Activated T-helper 1 cell treated with anti-CD3 and anti-CD28 coated beads, Interleukin-2, amount 50 U/mL, for 16 hours (primary cell): ENCODE data around the gene FAT2.
"Not testable (repeated sequence)": the region's sequence is repeated elsewhere in the genome, so short reads cannot be mapped to it uniquely, and the experiment has no call there.

Experiments used
- DNase-seq, 2 donors: peaks; one replicate each; pipeline ENCODE4 v3.0.0-alpha.2; 2020; ENCODE audit warnings: low read depth in 1 of 2, low spot score in 1 of 2

The FAT2 gene

DNA sequence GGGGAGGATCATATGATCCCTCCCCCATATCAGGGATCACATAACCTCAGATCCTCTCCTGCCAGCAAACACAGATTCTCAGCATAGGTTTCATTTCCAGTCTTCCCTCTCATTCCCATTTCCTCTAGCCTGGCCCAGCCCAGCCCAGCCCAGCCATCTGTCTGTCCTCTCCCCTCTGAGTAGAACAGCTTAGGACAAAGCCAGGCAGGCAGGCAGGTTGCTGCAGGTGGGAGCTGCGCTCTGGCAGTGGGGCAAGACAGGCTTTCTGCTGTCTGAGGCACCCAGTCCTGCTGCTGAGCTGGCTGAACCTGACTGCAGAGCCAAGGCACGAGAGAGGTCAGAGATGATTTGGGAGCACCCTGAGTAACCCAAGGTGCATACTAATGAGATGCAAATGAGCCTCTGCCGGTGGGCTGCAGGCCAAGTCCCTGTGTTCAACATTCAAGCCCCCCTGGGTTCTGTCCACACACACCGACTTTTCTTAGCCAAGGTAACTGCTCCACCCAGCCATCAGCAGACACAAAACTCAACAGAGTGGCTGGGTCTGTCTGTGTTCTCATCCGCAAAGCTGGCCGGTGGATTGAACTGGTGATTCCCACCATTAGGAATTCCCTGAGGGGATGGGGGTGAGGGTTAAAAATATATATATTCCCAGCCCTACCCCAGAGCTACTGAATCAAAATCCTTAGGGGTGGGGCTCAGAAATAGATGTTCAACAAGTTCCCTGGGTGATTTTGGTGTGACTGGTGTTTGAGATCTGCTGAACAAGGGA, 9.1 kb downstream of the FAT2 start:
- no peak for DNase-seq

DNA sequence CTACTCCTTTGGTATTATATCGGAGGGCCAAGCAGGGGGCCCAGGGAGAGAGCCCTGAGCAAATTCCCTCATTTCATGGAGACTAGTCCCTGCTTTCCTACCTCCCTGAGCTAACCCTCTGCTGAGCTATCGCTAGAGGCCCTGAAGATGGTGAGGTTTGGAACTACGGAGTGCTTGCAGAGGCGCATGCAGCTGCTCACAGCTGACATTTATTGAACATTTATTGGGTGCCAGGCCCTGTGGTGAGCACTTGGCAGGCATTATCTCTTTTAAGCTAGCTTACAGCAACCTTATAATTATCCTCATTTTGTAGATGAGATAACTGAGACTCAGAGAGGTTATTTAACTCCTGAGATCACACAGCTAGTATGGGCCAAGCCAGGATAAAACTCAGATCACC, 9.8 kb downstream of the FAT2 start:
- no peak for DNase-seq

DNA sequence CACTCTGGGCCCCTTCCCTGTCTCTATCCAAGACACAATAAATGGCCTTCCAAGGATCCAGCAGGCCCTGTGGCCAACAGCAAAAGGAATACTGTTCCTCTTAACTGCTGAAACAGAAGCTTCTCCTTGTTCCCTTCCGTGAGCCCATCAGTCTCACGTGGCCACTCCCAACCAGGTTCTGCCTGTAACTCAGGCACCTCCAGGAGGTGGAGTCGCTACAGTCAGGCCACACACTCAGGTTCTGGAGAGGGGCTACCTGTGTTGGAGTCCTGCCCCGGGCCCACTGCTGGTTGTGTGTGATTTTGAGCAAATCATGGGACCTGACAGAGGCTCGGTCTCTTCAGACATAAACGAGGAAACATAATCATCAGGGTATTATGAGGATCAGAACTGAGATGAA, 10.3 kb downstream of the FAT2 start:
- no peak for DNase-seq

DNA sequence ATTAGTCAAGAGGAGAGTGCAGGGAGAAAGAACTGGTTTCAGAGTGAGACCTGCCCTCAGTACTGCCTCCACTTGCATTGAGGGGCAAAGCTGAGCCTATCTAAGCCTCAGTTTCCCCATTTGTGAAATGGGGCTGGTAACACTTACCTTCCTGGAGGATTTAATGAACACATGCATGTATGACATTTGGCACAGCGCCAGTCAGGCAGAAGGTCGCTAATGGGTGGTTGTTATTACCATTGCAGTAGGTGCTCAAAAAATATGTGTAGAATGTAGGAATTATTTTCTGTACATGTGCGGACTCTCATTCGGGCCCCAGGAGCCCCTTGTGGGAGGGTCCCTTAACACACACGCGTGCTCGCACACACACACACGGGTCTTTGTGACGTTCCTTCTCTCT, 10.9 kb downstream of the FAT2 start:
- DNase-seq = no peak

DNA sequence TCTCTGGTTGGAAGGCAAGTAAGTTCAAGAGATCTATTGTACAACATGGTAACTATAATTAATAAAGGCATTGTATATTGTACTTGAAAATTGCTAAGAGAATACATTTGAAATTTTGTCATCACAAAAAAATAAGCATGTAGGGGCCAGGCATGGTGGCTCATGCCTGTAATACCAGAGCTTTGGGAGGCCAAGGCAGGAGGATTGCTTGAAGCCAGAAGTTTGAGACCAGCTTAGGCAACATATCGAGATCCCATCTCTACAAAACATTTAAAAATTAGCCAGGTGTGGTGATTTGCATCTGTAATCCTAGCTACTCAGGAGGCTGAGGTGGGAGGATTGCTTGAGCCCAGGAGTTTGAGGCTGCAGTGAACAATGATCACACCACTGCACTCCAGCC, 12.0 kb downstream of the FAT2 start:
- not testable (repeated sequence) for DNase-seq

DNA sequence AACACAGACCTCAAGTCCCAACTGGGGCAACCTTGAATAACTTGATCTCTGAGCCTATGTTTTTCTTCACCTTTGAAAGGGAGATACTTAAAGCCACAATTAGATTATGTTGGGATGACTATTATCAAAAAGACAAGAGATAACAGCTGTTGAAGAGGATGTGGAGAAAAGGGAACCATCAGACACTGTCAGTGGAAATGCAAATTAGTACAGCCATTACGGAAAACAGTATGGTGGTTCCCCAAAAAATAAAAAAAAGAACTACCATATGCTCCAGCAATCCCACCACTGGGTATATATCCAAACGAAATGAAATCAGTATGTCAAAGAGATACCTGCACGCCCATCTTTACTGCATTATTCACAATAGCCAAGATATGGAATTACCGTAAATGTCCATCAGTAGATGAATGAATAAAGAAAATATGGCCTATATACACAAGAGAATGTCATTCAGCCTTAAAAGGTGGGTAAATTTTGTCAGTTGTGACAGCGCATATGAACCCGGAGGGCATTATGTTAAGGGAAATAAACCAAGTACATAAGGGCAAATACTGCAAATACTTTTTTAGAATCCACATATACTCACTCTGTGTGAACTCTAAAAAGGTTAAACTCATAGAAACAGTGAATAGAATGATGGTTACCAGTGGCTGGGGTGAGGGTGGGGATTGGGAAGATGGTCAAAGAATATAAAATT, 12.7 kb downstream of the FAT2 start:
- no peak for DNase-seq

DNA sequence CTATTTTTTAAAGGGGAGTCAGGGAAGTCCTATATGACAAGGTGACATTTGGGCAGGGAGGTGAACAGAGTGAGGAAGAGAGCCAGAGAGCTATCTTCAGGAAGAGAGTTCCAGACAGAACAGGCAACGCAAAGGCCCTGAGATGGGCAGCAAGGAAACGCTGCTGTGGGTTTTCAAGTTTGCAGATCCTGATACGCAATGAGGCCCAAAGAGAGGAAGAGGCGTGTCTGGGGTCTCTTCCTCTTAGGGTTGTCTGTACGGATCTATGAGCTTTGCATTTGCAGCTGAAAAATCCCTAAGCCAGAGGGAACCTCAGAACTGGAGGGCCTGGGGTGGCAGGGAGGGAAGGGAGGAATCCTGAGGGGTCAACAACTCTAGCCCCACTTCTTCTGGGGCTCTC, 13.6 kb downstream of the FAT2 start:
- DNase-seq = no peak

DNA sequence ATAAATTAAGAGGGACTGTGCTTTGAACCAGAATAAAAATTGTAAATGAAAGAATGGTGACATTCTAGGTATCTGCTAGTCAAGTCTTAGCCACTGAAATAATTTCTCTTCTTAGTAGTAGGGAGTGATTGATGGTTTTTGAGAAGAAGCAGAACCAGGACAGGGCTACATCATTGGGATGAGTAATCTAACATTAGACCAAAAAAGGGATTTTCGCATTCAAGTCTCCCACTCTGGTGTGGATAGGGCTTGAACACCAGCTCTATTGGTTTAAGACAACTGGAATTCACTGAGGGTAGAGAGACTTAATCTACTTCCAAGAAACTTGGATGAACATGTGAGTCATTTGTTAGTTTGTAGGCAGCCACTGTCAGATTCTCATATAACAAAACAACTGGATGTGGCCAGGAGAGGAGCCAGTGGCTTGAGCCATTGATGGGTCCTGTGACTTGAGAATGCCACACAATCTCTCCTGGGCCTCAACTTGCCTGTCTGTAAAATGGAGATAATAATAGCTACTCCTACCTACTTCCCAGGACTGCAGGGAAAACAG, 16.6 kb downstream of the FAT2 start:
- no peak for DNase-seq

DNA sequence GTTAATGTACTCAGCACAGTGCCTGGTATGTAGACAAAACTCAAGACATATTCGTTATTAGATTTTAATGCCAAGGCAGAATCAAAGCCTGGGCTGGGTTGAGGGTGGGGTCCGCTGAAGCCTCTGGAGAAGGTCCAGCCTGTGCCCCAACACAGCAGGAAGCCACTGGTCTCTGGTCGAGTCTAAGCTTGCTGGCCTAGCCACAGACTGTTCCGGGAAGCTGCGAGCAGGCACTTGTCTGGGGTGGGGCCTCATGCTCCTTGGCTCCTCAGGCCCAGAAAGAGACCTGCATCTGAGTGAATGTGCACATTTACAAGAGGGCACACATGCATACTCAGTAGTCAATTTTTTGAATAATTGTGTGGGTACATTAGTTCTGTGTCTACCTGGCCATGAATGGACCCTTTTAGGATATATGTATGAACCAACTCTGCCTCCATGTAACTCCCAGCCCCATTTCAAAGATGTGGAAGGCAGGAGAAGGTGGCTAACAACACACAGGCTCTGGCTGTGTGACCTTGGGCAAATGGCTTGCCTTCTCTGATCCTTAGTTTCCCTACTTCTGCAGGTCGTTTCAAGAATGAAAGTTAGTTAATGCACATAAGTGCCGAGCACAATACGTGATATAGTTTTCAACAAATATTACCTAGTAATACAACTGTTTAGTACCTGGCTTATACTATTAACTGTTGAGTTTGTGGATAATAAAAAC, 18.3 kb downstream of the FAT2 start:
- DNase-seq = no peak

DNA sequence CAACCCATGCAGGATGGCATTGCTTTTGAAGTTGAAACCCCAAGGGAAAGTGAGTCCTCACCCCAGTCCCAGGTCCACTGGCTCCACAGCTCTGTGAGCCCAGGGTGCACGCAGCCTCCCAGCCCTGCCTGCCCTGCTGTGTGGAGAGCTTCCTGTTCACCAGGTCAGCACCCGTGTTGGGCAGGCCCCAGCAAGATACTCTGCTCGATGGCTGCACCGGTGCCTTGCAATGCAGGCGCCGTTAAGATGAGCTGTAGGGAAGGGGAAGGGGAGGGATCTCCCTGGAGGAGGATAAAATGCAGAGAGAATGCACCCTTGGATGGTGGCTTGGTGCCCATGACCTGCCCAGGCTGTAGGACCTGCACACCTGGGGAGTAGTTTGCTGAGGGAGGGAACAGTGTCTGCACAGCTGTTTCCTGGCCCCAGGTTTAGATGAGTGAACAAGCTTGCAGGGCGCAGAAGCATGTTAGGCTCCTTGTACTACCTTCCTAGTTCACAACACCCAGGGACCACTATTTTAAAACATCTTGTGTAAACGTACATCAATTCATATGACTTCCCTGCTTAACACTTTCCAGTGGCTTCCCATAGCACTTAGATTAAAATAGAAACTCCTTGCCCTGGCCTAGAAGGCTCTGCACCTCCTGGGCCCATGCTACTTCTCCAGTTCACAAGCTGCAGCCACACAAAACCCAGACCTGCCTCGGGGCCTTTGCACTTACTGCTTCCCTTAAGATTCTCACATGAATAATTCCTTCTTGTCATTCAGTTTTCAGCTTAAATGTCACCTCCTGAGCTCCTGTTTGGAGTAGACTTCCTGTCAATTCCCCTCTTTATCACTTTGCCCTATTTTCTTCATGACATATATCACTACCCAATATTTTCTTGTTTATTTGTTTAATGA, 19.6 kb downstream of the FAT2 start:
- DNase-seq = no peak

DNA sequence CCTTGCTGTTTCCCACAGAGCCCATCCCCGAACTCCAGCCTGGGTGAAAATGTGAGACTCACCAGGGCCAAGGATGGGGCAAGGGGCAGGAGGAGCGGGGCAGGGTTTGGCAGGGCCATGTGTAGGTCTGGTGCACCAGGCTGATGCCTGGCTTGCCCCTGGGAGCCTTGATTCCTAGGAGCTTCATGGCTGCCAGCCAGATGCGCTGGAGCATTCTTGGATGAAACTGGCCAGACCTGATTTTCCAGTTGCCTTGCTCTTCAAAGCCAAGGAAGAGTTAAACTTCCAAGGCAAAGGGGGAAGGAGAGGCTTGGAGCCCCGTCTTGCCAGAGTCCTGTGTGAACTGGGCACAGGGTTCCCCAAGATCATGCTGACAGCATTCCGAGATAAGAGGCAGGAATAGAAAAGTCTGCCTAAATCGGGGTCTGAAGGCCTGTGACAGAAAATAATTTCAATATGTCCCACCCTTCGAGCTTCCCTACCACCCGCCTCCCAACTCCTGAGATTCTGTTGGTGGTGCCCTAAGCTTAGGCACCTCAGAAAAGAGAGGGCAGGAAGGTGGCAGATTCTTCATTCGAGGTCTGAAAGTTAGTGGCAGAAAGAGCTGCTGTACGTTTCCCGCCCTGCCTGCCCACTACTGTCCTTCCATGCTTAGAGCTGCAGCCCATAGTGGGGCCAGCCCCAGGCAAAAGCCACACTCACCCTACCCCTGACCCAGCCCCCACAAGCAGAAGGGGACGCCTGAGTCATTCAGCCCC, 20.4 kb downstream of the FAT2 start:
- DNase-seq = no peak

DNA sequence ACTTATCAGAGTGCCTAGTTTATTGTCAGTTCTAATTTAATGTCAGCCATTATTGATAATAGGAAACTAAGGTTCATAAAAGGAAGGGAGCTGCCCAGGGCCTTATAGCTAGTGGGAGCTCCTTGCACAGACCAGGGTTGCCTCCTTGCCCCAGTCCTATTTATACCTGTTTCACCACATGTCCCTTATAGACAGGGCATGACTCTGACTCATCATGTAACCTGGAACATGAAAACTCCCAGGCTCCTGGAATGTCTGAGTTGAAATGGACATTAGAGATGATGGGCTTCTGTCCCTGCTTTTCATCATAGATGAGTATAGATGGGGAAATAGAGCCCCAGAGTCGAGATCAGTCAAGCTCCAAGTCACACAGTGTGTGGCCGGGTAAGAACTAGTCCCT, 21.1 kb downstream of the FAT2 start:
- no peak for DNase-seq

DNA sequence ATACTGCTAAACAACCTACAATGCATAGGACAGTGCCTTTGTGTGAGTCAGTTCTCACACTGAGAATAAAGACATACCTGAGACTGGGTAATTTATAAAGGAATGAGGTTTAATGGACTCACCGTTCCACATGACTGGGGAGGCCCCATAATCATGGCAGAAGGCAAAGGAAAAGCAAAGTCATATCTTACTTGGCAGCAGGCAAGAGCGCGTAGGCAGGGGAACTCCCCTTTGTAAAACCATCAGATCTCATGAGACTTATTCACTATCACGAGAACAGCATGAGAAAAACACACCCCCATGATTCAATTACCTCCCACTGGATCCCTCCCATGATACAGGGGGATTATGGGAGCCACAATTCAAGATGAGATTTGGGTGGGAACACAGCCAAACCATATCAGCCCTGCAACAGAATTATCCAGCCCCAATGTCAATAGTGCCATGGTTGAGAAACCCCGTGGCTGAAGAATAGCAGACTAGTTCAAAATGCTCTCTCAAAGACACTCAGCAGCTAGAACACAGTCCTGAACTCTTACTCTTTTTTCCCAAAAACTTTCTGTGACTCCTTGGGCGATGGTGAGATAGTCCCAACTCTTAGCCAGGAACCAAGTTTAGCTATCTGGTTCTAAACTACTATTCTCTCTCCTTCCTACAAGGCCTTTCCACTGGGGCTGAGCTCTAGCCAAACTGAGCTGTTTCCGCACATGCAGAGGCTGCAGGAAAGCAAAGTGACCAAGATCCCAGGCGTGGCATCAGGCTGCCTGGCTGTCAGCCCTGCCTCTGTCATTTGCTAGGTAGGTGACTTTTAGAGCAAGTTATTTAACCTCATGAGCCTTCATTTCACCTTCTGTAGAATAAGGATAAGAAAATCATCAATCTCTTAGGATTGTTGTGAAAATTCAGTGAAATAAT, 21.7 kb downstream of the FAT2 start:
- DNase-seq = no peak

DNA sequence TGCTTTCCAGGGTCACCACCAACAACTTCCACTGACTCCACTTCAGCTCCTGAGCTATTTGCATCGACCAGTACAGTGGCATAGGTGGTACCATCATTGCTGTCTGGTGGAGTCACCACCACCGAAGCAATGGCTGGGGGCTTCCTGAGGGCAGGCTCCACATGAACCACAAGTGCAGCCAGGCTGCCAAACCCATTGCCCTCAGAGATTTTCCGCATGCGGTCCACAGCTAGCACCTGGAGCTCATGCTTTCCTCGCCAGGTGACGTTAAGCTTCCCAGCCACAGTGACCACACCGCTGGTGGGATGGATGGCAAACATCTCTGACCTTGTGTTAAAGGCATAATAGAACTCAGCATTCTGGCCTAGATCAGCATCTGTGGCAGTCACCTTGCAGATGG, 23.1 kb downstream of the FAT2 start:
- DNase-seq = no peak

DNA sequence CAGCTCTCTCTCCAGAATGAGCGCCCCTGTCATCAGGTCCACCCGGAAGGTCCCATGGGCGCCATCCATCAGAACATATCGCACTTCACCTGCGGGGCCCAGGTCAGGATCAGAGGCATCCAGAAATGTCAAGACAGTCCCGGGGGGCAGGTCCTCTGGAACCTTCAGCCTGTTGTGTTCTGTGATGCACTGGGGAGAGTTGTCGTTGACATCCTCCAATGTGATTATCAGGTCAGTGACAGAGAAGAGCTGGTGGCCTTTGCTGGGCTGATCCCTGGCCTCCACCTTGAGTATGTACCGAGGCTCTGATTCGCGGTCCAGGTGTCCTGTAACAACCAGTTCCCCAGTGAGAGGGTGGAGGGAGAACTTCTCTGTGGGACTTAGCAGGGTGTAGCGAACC, 25.2 kb downstream of the FAT2 start:
- no peak for DNase-seq

DNA sequence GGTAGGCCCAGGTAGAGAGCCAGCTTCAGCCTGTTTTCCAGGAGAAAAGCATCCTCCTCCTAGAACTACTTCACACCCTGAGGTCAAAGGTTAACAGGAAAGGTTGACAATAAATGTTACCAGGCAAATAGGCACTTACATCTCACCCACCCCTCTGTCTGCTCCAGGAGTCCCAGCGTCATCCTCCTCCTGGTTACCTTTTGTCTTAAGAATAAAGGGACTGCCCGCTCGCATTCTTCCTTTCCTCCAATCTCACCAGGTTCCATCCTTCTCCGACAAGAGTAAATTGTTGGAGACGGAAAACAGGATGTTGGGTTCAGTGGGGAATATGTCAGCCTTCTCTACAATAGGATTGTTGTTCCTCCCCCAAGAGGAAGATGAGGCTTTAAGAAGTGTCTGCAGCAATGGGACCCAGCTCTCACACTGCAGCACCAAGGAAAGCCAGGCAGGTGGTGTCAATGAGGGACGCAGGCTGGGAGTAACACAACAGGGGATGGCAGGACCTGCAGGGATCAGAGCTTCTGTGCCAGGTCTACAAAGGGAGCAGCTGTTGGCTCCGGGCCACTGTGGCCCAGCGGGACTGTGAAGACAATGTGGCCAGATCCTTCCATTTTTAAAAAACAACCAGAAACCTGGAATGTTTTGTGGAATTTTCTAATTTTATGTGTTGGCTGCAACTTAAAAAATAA, 29.0 kb downstream of the FAT2 start:
- DNase-seq = no peak

DNA sequence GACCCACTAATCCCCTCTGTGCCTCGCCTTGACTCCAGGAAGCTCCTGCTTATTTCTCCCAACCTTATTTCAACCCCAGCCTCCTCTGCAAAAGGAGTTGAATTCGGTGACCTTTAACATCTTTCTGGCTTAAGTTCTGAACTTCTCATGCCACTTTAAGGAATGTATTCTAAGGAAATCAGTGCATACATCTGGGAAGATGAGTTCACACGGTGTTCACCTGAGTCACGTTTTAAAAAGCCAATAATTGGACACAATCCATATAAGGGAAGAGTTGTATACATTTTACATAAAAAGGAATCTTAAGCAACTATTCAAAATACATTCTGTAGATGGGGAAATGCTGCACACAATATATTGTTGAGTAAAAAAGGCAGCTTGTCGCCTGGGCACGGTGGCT, 33.2 kb downstream of the FAT2 start:
- no peak for DNase-seq

DNA sequence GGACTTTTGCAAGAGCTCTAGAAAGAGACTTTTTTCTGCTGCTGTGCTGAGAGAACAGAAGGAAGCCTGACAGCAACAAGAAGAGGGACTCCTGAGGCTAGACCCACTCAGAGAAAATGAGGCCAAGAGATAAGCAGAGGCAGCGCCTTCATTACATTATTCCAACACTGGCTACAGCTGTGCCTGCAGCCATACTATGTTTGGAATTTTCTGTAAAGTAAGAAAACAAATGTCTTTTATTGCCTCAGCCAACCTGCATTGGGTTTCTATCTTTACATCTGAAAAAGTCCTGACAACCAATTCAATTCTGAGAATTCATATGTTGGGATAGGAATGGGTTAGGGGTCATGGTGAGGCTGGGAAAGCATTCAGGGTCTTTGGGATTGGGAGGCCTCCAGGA, 33.7 kb downstream of the FAT2 start:
- no peak for DNase-seq

DNA sequence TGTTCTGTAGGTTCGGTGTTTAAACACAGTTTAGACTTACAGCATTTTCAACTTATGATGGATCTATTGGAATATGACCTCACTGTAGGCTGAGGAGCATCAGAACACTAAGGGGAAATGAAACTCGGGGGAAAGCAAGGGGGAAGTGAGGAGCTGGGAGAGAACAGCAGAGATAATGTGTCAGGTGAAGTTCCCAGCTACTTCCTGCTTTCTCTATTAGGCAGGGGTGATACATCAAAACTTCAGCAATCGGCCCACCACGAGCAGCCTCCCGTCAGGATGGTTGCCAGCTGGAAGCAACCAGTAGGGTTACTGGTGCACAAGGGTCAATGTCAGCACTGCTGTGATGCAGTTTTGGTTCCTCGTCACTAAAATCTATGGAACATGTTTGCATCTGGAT, 34.3 kb downstream of the FAT2 start:
- no peak for DNase-seq
